Measurements from ENCODE around the gene GRIN2C. TPM values are rescaled to one million over a fixed set of nuclear protein-coding genes. Genes with fewer than 3 reads are reported as not detected.

Gene GRIN2C
- total RNA-seq, 1 experiment from 2014 or later = not detected

GRCh38 chr17:74810699-74811485 is 48.8 kb downstream of the GRIN2C start:
- Histone ChIP-seq H3K9ac (ENCODE audit: low read length) (no peak overlapping the region), H3K27ac (ENCODE audit: low read length) (no peak overlapping the region), H2AFZ (ENCODE audit: low read length) (no peak overlapping the region), H3K9me2 (replicated peaks; ENCODE audit: insufficient read depth, low read length) (no peaks in the 10 kb centered on the region), H4K20me1 (ENCODE audit: insufficient read depth, low read depth, low read length) (no peaks in the 10 kb centered on the region), H3K79me2 (ENCODE audit: low read length) (no peaks in the 10 kb centered on the region), H3K4me2 (ENCODE audit: low read depth, low read length, poor library complexity, severe bottlenecking) (no peak overlapping the region), H3K4me1 (ENCODE audit: low read length) (no peaks in the 10 kb centered on the region), H3K27me3 (ENCODE audit: low read length) (no peaks in the 10 kb centered on the region), H3K4me3 (ENCODE audit: low read length) (no peak overlapping the region), H3K36me3 (ENCODE audit: insufficient read depth, low read length) (no peaks in the 10 kb centered on the region), H3K9me3 (ENCODE audit: low read length) (no peaks in the 10 kb centered on the region)
- no peak for DNase-seq

GRCh38 chr17:74808714-74809430 is 50.8 kb downstream of the GRIN2C start:
- no peaks in the 10 kb centered on the region for H4K20me1 ChIP-seq (ENCODE audit: insufficient read depth, low read depth, low read length)
- no peaks in the 10 kb centered on the region for H3K4me1 ChIP-seq (ENCODE audit: low read length)
- no peak overlapping the region for H3K9ac ChIP-seq (ENCODE audit: low read length)
- H3K79me2 ChIP-seq (ENCODE audit: low read length) = no peaks in the 10 kb centered on the region
- H3K4me3 ChIP-seq (ENCODE audit: low read length) = no peak overlapping the region
- H3K4me2 ChIP-seq (ENCODE audit: low read depth, low read length, poor library complexity, severe bottlenecking) = no peak overlapping the region
- no peak overlapping the region for H3K27ac ChIP-seq (ENCODE audit: low read length)
- no peaks in the 10 kb centered on the region for H3K9me2 ChIP-seq (replicated peaks; ENCODE audit: insufficient read depth, low read length)
- no peak overlapping the region for H2AFZ ChIP-seq (ENCODE audit: low read length)
- H3K9me3 ChIP-seq (ENCODE audit: low read length) = no peaks in the 10 kb centered on the region
- no peak for DNase-seq
- H3K36me3 ChIP-seq (ENCODE audit: insufficient read depth, low read length) = no peaks in the 10 kb centered on the region
- no peaks in the 10 kb centered on the region for H3K27me3 ChIP-seq (ENCODE audit: low read length)

DNA sequence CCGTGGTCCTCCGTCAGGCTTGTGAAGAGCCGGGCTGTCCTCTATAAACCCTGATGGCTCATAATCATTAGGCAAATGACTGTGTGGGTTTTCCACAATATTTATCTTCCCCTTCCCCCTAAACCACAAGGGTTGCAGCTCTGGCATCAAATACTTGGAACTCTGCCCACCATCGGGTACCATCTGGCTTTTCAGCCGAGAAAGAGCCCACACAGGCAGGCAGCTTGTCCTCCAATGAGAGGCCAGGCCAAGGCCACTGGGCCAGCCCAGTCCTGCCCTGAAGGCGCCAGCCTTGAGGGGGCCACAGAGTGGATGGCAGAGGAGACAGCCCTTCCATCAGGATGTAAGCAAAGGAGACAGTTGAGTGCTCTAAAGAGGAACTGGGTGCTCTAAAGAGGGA is 51.8 kb downstream of the GRIN2C start:
- no peaks in the 10 kb centered on the region for H3K36me3 ChIP-seq (ENCODE audit: insufficient read depth, low read length)
- H3K4me1 ChIP-seq (ENCODE audit: low read length) = no peaks in the 10 kb centered on the region
- no peaks in the 10 kb centered on the region for H3K27me3 ChIP-seq (ENCODE audit: low read length)
- H2AFZ ChIP-seq (ENCODE audit: low read length) = no peak overlapping the region
- DNase-seq = no peak
- H4K20me1 ChIP-seq (ENCODE audit: insufficient read depth, low read depth, low read length) = no peaks in the 10 kb centered on the region
- H3K9me3 ChIP-seq (ENCODE audit: low read length) = no peaks in the 10 kb centered on the region
- H3K9me2 ChIP-seq (replicated peaks; ENCODE audit: insufficient read depth, low read length) = no peaks in the 10 kb centered on the region
- H3K4me3 ChIP-seq (ENCODE audit: low read length) = no peak overlapping the region
- no peak overlapping the region for H3K9ac ChIP-seq (ENCODE audit: low read length)
- no peaks in the 10 kb centered on the region for H3K79me2 ChIP-seq (ENCODE audit: low read length)
- no peak overlapping the region for H3K27ac ChIP-seq (ENCODE audit: low read length)
- H3K4me2 ChIP-seq (ENCODE audit: low read depth, low read length, poor library complexity, severe bottlenecking) = no peak overlapping the region

GRCh38 chr17:74807441-74807840 is 52.2 kb downstream of the GRIN2C start:
- Histone ChIP-seq H2AFZ (ENCODE audit: low read length) (no peak overlapping the region), H3K9ac (ENCODE audit: low read length) (no peak overlapping the region), H3K79me2 (ENCODE audit: low read length) (no peaks in the 10 kb centered on the region), H3K4me2 (ENCODE audit: low read depth, low read length, poor library complexity, severe bottlenecking) (no peak overlapping the region), H3K9me2 (replicated peaks; ENCODE audit: insufficient read depth, low read length) (no peaks in the 10 kb centered on the region), H3K27ac (ENCODE audit: low read length) (no peak overlapping the region), H3K4me3 (ENCODE audit: low read length) (no peak overlapping the region), H4K20me1 (ENCODE audit: insufficient read depth, low read depth, low read length) (no peaks in the 10 kb centered on the region), H3K9me3 (ENCODE audit: low read length) (no peaks in the 10 kb centered on the region), H3K27me3 (ENCODE audit: low read length) (no peaks in the 10 kb centered on the region), H3K4me1 (ENCODE audit: low read length) (no peaks in the 10 kb centered on the region), H3K36me3 (ENCODE audit: insufficient read depth, low read length) (no peaks in the 10 kb centered on the region)
- DNase-seq = no peak

DNA sequence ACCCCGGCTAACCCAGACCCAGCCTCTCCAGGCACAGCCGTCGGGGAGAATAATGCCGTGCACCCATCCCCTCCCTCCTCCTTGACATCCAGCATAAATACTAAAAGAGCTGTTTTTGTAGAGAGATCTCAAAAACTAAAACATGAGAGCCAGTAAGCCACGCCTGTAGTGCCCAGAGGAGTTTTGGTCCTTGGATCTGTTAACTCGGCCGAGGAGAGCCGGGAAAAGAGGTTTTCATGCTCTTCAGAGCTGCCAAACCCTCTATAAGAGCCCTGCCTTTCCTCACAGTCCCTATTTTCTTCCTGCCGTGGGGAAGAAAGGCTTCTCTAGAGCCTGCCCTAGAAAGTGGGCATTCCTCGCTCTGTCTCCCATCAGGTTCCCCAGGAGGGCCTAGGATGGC is 53.4 kb downstream of the GRIN2C start:
- H2AFZ ChIP-seq (ENCODE audit: low read length) = no peak overlapping the region
- no peaks in the 10 kb centered on the region for H4K20me1 ChIP-seq (ENCODE audit: insufficient read depth, low read depth, low read length)
- H3K4me2 ChIP-seq (ENCODE audit: low read depth, low read length, poor library complexity, severe bottlenecking) = no peak overlapping the region
- H3K27me3 ChIP-seq (ENCODE audit: low read length) = no peaks in the 10 kb centered on the region
- H3K9me2 ChIP-seq (replicated peaks; ENCODE audit: insufficient read depth, low read length) = no peaks in the 10 kb centered on the region
- no peak overlapping the region for H3K4me3 ChIP-seq (ENCODE audit: low read length)
- no peaks in the 10 kb centered on the region for H3K9me3 ChIP-seq (ENCODE audit: low read length)
- no peak overlapping the region for H3K27ac ChIP-seq (ENCODE audit: low read length)
- no peak for DNase-seq
- no peaks in the 10 kb centered on the region for H3K4me1 ChIP-seq (ENCODE audit: low read length)
- no peaks in the 10 kb centered on the region for H3K36me3 ChIP-seq (ENCODE audit: insufficient read depth, low read length)
- no peaks in the 10 kb centered on the region for H3K79me2 ChIP-seq (ENCODE audit: low read length)
- H3K9ac ChIP-seq (ENCODE audit: low read length) = no peak overlapping the region

DNA sequence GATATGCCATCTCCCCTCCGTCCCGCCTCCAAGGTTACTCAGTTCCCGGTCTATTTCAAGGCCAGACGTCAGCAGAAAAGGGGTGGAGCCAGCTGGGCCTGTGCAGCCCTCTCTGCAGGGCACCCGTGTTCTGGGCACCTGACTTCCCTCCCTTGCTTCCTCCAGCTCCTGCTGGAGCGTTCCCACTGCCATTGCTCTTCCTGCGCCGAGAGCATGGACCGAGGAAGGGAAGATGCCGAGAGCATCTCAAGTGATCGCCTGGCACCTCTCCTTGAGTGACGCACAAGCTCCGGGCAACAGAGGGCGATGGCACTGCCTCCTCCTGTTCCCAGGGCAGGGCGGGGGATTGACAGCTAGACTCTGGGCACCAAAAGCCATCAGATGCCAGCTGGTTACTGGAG is 54.1 kb downstream of the GRIN2C start:
- Histone ChIP-seq H4K20me1 (ENCODE audit: insufficient read depth, low read depth, low read length) (no peaks in the 10 kb centered on the region), H3K9ac (ENCODE audit: low read length) (no peak overlapping the region), H3K27me3 (ENCODE audit: low read length) (no peaks in the 10 kb centered on the region), H3K79me2 (ENCODE audit: low read length) (no peaks in the 10 kb centered on the region), H3K9me2 (replicated peaks; ENCODE audit: insufficient read depth, low read length) (no peaks in the 10 kb centered on the region), H3K9me3 (ENCODE audit: low read length) (no peaks in the 10 kb centered on the region), H3K36me3 (ENCODE audit: insufficient read depth, low read length) (no peaks in the 10 kb centered on the region), H3K4me3 (ENCODE audit: low read length) (no peak overlapping the region), H3K4me2 (ENCODE audit: low read depth, low read length, poor library complexity, severe bottlenecking) (no peak overlapping the region), H3K27ac (ENCODE audit: low read length) (no peak overlapping the region), H3K4me1 (ENCODE audit: low read length) (no peaks in the 10 kb centered on the region), H2AFZ (ENCODE audit: low read length) (no peak overlapping the region)
- DNase-seq = no peak

DNA sequence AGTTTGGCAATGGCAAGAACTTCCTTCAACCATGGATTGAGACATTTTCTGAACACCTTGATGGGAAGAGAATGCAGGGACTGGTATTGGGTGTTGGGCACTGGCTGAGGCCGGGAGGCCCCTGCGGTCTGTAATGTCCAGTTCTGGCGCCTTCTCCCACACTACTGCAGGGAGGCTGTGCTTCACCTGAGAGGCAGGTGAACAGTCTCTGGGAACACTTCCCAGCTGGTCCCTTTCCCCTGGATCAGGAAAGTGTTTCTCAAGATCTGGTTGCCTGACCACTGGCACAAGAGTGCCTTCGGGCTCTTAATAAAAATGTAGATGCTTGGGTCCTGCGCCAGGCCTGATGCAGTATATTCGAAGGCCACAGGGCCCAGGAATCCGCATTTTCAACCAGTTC is 55.0 kb downstream of the GRIN2C start:
- no peaks in the 10 kb centered on the region for H3K27me3 ChIP-seq (ENCODE audit: low read length)
- no peaks in the 10 kb centered on the region for H3K9me3 ChIP-seq (ENCODE audit: low read length)
- H2AFZ ChIP-seq (ENCODE audit: low read length) = no peak overlapping the region
- no peak overlapping the region for H3K9ac ChIP-seq (ENCODE audit: low read length)
- H3K4me1 ChIP-seq (ENCODE audit: low read length) = no peaks in the 10 kb centered on the region
- H3K79me2 ChIP-seq (ENCODE audit: low read length) = no peaks in the 10 kb centered on the region
- H3K4me3 ChIP-seq (ENCODE audit: low read length) = no peak overlapping the region
- H3K36me3 ChIP-seq (ENCODE audit: insufficient read depth, low read length) = no peaks in the 10 kb centered on the region
- DNase-seq = no peak
- no peaks in the 10 kb centered on the region for H3K9me2 ChIP-seq (replicated peaks; ENCODE audit: insufficient read depth, low read length)
- no peak overlapping the region for H3K4me2 ChIP-seq (ENCODE audit: low read depth, low read length, poor library complexity, severe bottlenecking)
- H4K20me1 ChIP-seq (ENCODE audit: insufficient read depth, low read depth, low read length) = no peaks in the 10 kb centered on the region
- H3K27ac ChIP-seq (ENCODE audit: low read length) = no peak overlapping the region

- no peak for DNase-seq
- no peaks in the 10 kb centered on the region for H3K27me3 ChIP-seq (ENCODE audit: low read length)
- H2AFZ ChIP-seq (ENCODE audit: low read length) = no peak overlapping the region
- H3K9me3 ChIP-seq (ENCODE audit: low read length) = no peaks in the 10 kb centered on the region
- no peak overlapping the region for H3K27ac ChIP-seq (ENCODE audit: low read length)
- H3K9ac ChIP-seq (ENCODE audit: low read length) = no peak overlapping the region
- no peaks in the 10 kb centered on the region for H3K9me2 ChIP-seq (replicated peaks; ENCODE audit: insufficient read depth, low read length)
- H3K79me2 ChIP-seq (ENCODE audit: low read length) = no peaks in the 10 kb centered on the region
- H3K4me2 ChIP-seq (ENCODE audit: low read depth, low read length, poor library complexity, severe bottlenecking) = no peak overlapping the region
- no peaks in the 10 kb centered on the region for H4K20me1 ChIP-seq (ENCODE audit: insufficient read depth, low read depth, low read length)
- no peak overlapping the region for H3K4me3 ChIP-seq (ENCODE audit: low read length)
- H3K4me1 ChIP-seq (ENCODE audit: low read length) = no peaks in the 10 kb centered on the region
- H3K36me3 ChIP-seq (ENCODE audit: insufficient read depth, low read length) = no peaks in the 10 kb centered on the region
These were observed 55.7 kb downstream of the GRIN2C start for GRCh38 chr17:74803971-74804370.
